Lower lobe of right lung (tissue), 2 donors: ENCODE data around the gene MAGI3. TPM values are rescaled to one million over a fixed set of nuclear protein-coding genes. Genes with fewer than 3 reads are reported as not detected.

Source experiments
- ATAC-seq, 2 donors: fragments of 200-7000 bp; cut with Tn5 transposase; one replicate each; pipeline ENCODE4 v1.9.1; 2020 to 2022; ENCODE audit warnings: mild to moderate bottlenecking in 2 of 2, moderate library complexity in 2 of 2
- DNase-seq: peaks from one replicate; pipeline ENCODE4 v3.0.0-alpha.2; 2020
- H3K27ac ChIP-seq: fragments of 200-600 bp; one replicate; pipeline ENCODE4 v1.8.0; 2022
- H3K27me3 ChIP-seq: fragments of 200-600 bp; one replicate; pipeline ENCODE4 v1.8.0; 2022; ENCODE audit warnings: low read depth
- H3K36me3 ChIP-seq: fragments of 200-600 bp; one replicate; pipeline ENCODE4 v1.8.0; 2022; ENCODE audit warnings: mild to moderate bottlenecking
- H3K4me1 ChIP-seq: fragments of 200-600 bp; one replicate; pipeline ENCODE4 v1.8.0; 2022
- H3K4me3 ChIP-seq: fragments of 200-600 bp; one replicate; pipeline ENCODE4 v1.8.0; 2022; ENCODE audit warnings: mild to moderate bottlenecking
- H3K9me3 ChIP-seq: fragments of 200-600 bp; one replicate; pipeline ENCODE4 v1.8.0; 2022
- intact Hi-C: fragments of 100-400 bp; cut with DNase I; formaldehyde crosslinking; loops from one replicate; pipeline ENCODE4 v1.11.0; 2022
- total RNA-seq: library from RNA; stranded (reverse); fragmentation: NEBNext Ultra II Directional; extraction: Animal tissue kit (Norgen Biotek cat#: 25700); gene quantifications from one replicate; pipeline ENCODE4 v1.2.1, GENCODE V29; 2021
- TF ChIP-seq, protein P1 (sequence below): fragments of 200-600 bp; IDR thresholded peaks from one replicate; pipeline ENCODE4 v1.8.0; 2022; ENCODE audit warnings: antibody characterized with exemption, mild to moderate bottlenecking
- donor health status: DM: no; HTN: yes; CAD: no; lungs with severe emphysema.

Gene MAGI3
- total RNA-seq, 1 donor from 2014 or later: 69.9 TPM

DNA sequence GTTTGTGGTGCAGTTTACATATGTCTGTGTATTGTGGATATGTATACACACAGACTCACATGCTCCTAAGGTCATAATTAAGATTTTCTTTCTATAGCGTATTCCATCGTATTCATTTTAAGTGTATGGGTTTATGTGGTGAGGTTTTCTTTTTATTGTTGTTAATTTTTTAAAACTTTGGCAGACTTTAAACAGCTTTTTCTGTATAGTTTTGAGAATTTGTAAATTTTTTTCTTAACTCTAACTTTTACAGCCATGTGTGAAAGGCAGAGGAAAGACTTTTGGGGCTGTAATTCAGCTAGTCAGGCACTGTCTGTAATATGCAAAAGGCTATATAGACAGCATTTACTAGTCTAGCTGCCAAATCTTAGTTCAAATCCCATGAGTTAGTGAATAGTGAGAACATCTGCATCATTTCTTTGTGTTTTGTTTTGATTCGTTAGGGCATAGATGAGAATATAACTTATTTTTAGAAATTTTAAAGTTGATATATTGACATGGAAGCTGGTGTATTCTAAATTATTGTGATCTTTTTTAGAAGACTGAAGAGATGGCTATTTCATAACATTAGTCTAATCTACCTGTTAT, 2.3 kb downstream of the MAGI3 start:
- TF ChIP-seq, protein P1, sequence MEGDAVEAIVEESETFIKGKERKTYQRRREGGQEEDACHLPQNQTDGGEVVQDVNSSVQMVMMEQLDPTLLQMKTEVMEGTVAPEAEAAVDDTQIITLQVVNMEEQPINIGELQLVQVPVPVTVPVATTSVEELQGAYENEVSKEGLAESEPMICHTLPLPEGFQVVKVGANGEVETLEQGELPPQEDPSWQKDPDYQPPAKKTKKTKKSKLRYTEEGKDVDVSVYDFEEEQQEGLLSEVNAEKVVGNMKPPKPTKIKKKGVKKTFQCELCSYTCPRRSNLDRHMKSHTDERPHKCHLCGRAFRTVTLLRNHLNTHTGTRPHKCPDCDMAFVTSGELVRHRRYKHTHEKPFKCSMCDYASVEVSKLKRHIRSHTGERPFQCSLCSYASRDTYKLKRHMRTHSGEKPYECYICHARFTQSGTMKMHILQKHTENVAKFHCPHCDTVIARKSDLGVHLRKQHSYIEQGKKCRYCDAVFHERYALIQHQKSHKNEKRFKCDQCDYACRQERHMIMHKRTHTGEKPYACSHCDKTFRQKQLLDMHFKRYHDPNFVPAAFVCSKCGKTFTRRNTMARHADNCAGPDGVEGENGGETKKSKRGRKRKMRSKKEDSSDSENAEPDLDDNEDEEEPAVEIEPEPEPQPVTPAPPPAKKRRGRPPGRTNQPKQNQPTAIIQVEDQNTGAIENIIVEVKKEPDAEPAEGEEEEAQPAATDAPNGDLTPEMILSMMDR: no peak
- H3K4me1 ChIP-seq: peaks cover 11% of the 10 kb centered on the region
- no peaks in the 10 kb centered on the region for H3K36me3 ChIP-seq
- intact Hi-C loops: no loop called here
- ATAC-seq: no peak
- H3K4me3 ChIP-seq: peak overlapping the region; percentile 89
- H3K27ac ChIP-seq: no peak overlapping the region
- DNase-seq: no peak
- no peaks in the 10 kb centered on the region for H3K27me3 ChIP-seq
- H3K9me3 ChIP-seq: no peaks in the 10 kb centered on the region

GRCh38 chr1:113394043-113394862, 3.9 kb downstream of the MAGI3 start:
- no peak for DNase-seq
- TF ChIP-seq, protein P1: no peak
- H3K9me3 ChIP-seq: no peaks in the 10 kb centered on the region
- H3K36me3 ChIP-seq: no peaks in the 10 kb centered on the region
- peak overlapping the region; percentile 89 for H3K4me3 ChIP-seq
- peak overlapping the region; percentile 4 for H3K27ac ChIP-seq
- H3K4me1 ChIP-seq: peaks cover 4% of the 10 kb centered on the region
- intact Hi-C loops: no loop called here
- no peak for ATAC-seq
- no peaks in the 10 kb centered on the region for H3K27me3 ChIP-seq

DNA sequence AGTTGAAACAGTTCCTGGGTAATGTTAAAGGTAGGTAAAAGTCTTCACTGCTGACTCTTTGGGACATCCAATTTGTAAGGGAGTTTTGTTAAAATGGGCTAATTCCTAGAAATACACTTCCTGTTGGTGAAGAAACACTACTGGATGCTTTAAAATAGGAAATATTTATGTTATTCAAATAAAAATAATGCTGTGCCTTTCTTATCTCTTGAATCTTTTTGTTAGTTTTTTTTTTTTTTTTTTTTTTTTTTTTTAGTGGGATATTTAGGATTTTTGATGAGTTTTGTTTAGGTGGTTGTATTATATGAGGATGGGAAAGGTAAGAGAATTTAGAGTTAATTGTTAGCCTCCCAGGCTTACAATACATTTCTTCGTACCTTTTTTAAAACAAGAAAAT, 4.5 kb downstream of the MAGI3 start:
- Histone ChIP-seq H3K9me3 (no peaks in the 10 kb centered on the region), H3K4me3 (peak overlapping the region; percentile 89), H3K27ac (no peak overlapping the region), H3K36me3 (no peaks in the 10 kb centered on the region), H3K27me3 (no peaks in the 10 kb centered on the region), H3K4me1 (no peaks in the 10 kb centered on the region)
- TF ChIP-seq, protein P1: no peak
- no peak for ATAC-seq
- DNase-seq: no peak
- intact Hi-C loops: no loop called here

DNA sequence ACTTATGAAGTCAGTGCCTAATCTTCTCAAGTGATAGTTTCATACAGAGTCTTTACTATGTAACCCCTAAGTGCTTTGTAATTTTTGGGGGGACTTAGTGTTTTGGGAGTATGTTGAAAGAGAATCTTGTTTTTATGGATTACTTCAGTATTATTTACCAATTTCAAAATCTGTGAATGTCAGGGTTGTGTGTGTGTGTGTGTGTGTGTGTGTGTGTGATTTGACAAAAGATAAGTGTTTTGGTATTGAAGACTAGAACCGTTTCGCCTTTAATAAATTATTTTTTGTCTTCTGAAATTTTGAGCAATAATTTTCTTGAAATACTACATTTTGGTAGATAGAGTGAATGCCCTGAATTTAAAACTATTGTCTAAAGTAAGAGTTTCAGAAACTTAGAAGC, 5.8 kb downstream of the MAGI3 start:
- ATAC-seq (no peak), DNase-seq (no peak)
- peaks cover 5% of the 10 kb centered on the region for H3K4me1 ChIP-seq
- no peak overlapping the region for H3K4me3 ChIP-seq
- intact Hi-C loops: no loop called here
- no peaks in the 10 kb centered on the region for H3K36me3 ChIP-seq
- TF ChIP-seq, protein P1: no peak
- no peaks in the 10 kb centered on the region for H3K27me3 ChIP-seq
- H3K27ac ChIP-seq: no peak overlapping the region
- no peaks in the 10 kb centered on the region for H3K9me3 ChIP-seq

DNA sequence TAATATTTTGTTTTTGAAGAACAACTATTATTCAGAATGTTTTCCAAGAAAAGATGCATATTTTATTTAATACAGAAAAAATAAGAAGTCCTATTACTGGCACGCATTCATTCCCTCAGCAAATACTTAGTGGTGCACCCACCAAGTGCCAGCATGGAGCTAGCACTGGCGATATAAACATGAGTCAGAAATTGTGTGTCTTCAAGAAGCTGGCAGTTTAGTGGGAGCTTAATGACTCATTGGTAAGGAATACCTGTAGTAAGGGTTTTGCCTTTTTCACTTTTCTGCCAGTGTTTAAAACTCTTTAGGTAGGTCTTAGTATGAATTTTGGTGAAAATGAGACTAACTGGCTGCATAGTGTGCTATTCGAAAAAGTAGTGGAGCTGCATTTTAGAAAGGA, 6.3 kb downstream of the MAGI3 start:
- no peaks in the 10 kb centered on the region for H3K36me3 ChIP-seq
- ATAC-seq: peak; percentile 62 to 86
- peak overlapping the region; percentile 3 for H3K4me3 ChIP-seq
- peaks cover 8% of the 10 kb centered on the region for H3K4me1 ChIP-seq
- no peaks in the 10 kb centered on the region for H3K27me3 ChIP-seq
- H3K9me3 ChIP-seq: no peaks in the 10 kb centered on the region
- intact Hi-C loops: no loop called here
- TF ChIP-seq, protein P1: no peak
- DNase-seq: no peak
- no peak overlapping the region for H3K27ac ChIP-seq
